Body of pancreas (tissue), 4 donors: Measurements from ENCODE around the gene STAMBPL1. TPM values are rescaled to one million over a fixed set of nuclear protein-coding genes. Genes with fewer than 3 reads are reported as not detected.

Source experiments
- ATAC-seq: fragments of 150-250 bp; one replicate; pipeline ENCODE4 v1.9.1; 2016
- DNase-seq, 4 donors: peaks; one replicate each; pipeline ENCODE4 v3.0.0-alpha.2; 2019
- H3K27ac ChIP-seq, 4 donors: fragments of 200-600 bp; sonication (generic); 1 replicate in 3 of 4; 2 replicates in 1 of 4; pipeline versions ENCODE4 v1.5.1 to v1.6.1; 2016 to 2019; ENCODE audit warnings: mild to moderate bottlenecking in 1 of 4, mixed read lengths in 1 of 4, moderate library complexity in 1 of 4
- H3K27me3 ChIP-seq, 2 donors: fragments of 200-600 bp; sonication (generic); one replicate each; pipeline ENCODE4 v1.6.0; 2016; ENCODE audit warnings: mild to moderate bottlenecking in 1 of 2
- H3K36me3 ChIP-seq, 2 donors: fragments of 200-600 bp; sonication (generic); replicated peaks in 1 of 2; 2 replicates each; pipeline ENCODE4 v1.5.1; 2016; ENCODE audit warnings: low read depth in 2 of 2; ENCODE audit not compliant: insufficient read depth in 1 of 2
- H3K4me1 ChIP-seq: fragments of 200-600 bp; sonication (generic); one replicate; pipeline ENCODE4 v1.6.0; 2016
- H3K4me3 ChIP-seq, 2 donors: fragments of 200-600 bp; sonication (generic); 1 replicate in 1 of 2; 2 replicates in 1 of 2; pipeline ENCODE4 v1.5.1; 2016 to 2019
- H3K9me3 ChIP-seq, 3 donors: fragments of 200-600 bp; sonication (generic); 1 replicate in 2 of 3; 2 replicates in 1 of 3; pipeline ENCODE4 v1.5.1; 2016
- CTCF ChIP-seq, 7 experiments: fragments of 450-650 bp in 4 of 7; fragments of 200-600 bp in 3 of 7; sonication (generic) in 3 of 7; IDR thresholded peaks; one replicate each; pipeline ENCODE4 v1.5.1; 2016 to 2019; ENCODE audit warnings: antibody characterized with exemption in 7 of 7
- POLR2A ChIP-seq, 3 donors: fragments of 450-650 bp; IDR thresholded peaks; one replicate each; pipeline ENCODE4 v1.6.1; 2016; ENCODE audit warnings: antibody characterized with exemption in 3 of 3, mild to moderate bottlenecking in 2 of 3
- WGBS, 2 donors: methylation state at CpG; one replicate each; pipeline ENCODE4 v1.1.5; 2017; 5-methylcytosine and 5-hydroxymethylcytosine counted together
- intact Hi-C: fragments of 100-400 bp; cut with DNase I; formaldehyde crosslinking; loops from one replicate; pipeline ENCODE4 v1.15.1; 2023
- total RNA-seq, 2 donors: library from RNA; depleted of rRNA; stranded (reverse); fragments of >200 nt; gene quantifications; one replicate each; pipeline ENCODE4 v1.1.0, GENCODE V29; 2016

Gene STAMBPL1
- total RNA-seq, 2 donors from 2014 or later = 10.1 to 26.7 TPM

GRCh38 chr10:88913788-88914187 is 33.7 kb downstream of the STAMBPL1 start:
- H3K9me3 ChIP-seq = no peaks in the 10 kb centered on the region
- no peak overlapping the region for H3K27ac ChIP-seq
- intact Hi-C loops = no loop called here
- DNase-seq = no peak
- no peaks in the 10 kb centered on the region for H3K27me3 ChIP-seq
- no peak for TF ChIP-seq CTCF (IDR thresholded peaks at IDR 0.05)
- no peak for TF ChIP-seq POLR2A (IDR thresholded peaks at IDR 0.05)
- no peaks in the 10 kb centered on the region for H3K36me3 ChIP-seq
- H3K4me1 ChIP-seq = no peaks in the 10 kb centered on the region
- 67 to 75% methylated on average over 5 of the region's 5 CpGs for WGBS, 2 donors
- H3K4me3 ChIP-seq = no peak overlapping the region
- no peak for ATAC-seq

GRCh38 chr10:88915781-88916180 is 35.7 kb downstream of the STAMBPL1 start:
- ATAC-seq = no peak
- 61 to 83% methylated on average over 2 of the region's 2 CpGs for WGBS, 2 donors
- no peak overlapping the region for H3K27ac ChIP-seq
- TF ChIP-seq POLR2A (IDR thresholded peaks at IDR 0.05) (no peak), CTCF (IDR thresholded peaks at IDR 0.05) (no peak)
- no peaks in the 10 kb centered on the region for H3K36me3 ChIP-seq
- intact Hi-C loops = no loop called here
- no peak overlapping the region for H3K4me3 ChIP-seq
- no peaks in the 10 kb centered on the region for H3K9me3 ChIP-seq
- DNase-seq = no peak
- no peaks in the 10 kb centered on the region for H3K27me3 ChIP-seq
- H3K4me1 ChIP-seq = no peaks in the 10 kb centered on the region

- Histone ChIP-seq H3K27ac (no peak overlapping the region), H3K9me3 (no peaks in the 10 kb centered on the region), H3K4me1 (no peaks in the 10 kb centered on the region), H3K27me3 (no peaks in the 10 kb centered on the region), H3K36me3 (no peaks in the 10 kb centered on the region), H3K4me3 (no peak overlapping the region)
- no peak for DNase-seq
- intact Hi-C loops = no loop called here
- no peak for ATAC-seq
- no peak for TF ChIP-seq CTCF (IDR thresholded peaks at IDR 0.05)
- no peak for TF ChIP-seq POLR2A (IDR thresholded peaks at IDR 0.05)
Measured at GRCh38 chr10:88916231-88916630, 36.2 kb downstream of the STAMBPL1 start.

- Histone ChIP-seq H3K9me3 (no peaks in the 10 kb centered on the region), H3K27me3 (no peaks in the 10 kb centered on the region), H3K27ac (no peak overlapping the region), H3K4me3 (no peak overlapping the region), H3K36me3 (no peaks in the 10 kb centered on the region), H3K4me1 (no peaks in the 10 kb centered on the region)
- DNase-seq (no peak), ATAC-seq (no peak)
- TF ChIP-seq CTCF (IDR thresholded peaks at IDR 0.05) (no peak), POLR2A (IDR thresholded peaks at IDR 0.05) (no peak)
- WGBS, 2 donors = 79 to 86% methylated on average over 3 of the region's 3 CpGs
- intact Hi-C loops = no loop called here
Measured at GRCh38 chr10:88916986-88917385, 36.9 kb downstream of the STAMBPL1 start.

GRCh38 chr10:88918191-88918905 is 38.3 kb downstream of the STAMBPL1 start:
- ATAC-seq = no peak
- Histone ChIP-seq H3K27ac (no peak overlapping the region), H3K27me3 (no peaks in the 10 kb centered on the region), H3K9me3 (no peaks in the 10 kb centered on the region), H3K4me3 (no peak overlapping the region), H3K4me1 (no peaks in the 10 kb centered on the region), H3K36me3 (no peaks in the 10 kb centered on the region)
- no peak for DNase-seq
- TF ChIP-seq POLR2A (IDR thresholded peaks at IDR 0.05) (no peak), CTCF (IDR thresholded peaks at IDR 0.05) (no peak)
- intact Hi-C loops = no loop called here
- WGBS, 2 donors = 95 to 98% methylated on average over 3 of the region's 3 CpGs
